Suprapubic skin (tissue), 4 donors: ENCODE results near the gene NOL7. TPM values are rescaled to one million over a fixed set of nuclear protein-coding genes. Genes with fewer than 3 reads are reported as not detected.

Source experiments
- DNase-seq, 2 donors: peaks; one replicate each; pipeline ENCODE4 v3.0.0-alpha.2; 2019; ENCODE audit warnings: low spot score in 2 of 2
- H3K27ac ChIP-seq: fragments of 200-600 bp; sonication (generic); one replicate; pipeline ENCODE4 v1.5.1; 2019
- H3K27me3 ChIP-seq: fragments of 200-600 bp; sonication (generic); one replicate; pipeline ENCODE4 v1.5.1; 2019
- H3K36me3 ChIP-seq: fragments of 200-600 bp; sonication (generic); one replicate; pipeline ENCODE4 v1.5.1; 2019
- H3K4me1 ChIP-seq: fragments of 200-600 bp; sonication (generic); one replicate; pipeline ENCODE4 v1.5.1; 2019
- H3K4me3 ChIP-seq: fragments of 200-600 bp; sonication (generic); one replicate; pipeline ENCODE4 v1.5.1; 2019; ENCODE audit warnings: mild to moderate bottlenecking
- H3K9me3 ChIP-seq: fragments of 200-600 bp; sonication (generic); one replicate; pipeline ENCODE4 v1.5.1; 2019
- EP300 ChIP-seq: sonication (generic); formaldehyde crosslinking; IDR thresholded peaks from one replicate; pipeline ENCODE4 v1.6.1; 2017; ENCODE audit warnings: antibody characterized with exemption
- POLR2A ChIP-seq, 2 donors: fragments of 450-650 bp; IDR thresholded peaks; one replicate each; pipeline ENCODE4 v1.6.1; 2017; ENCODE audit warnings: antibody characterized with exemption in 2 of 2, mild to moderate bottlenecking in 2 of 2, moderate library complexity in 2 of 2
- POLR2AphosphoS5 ChIP-seq, 3 donors: sonication (generic); formaldehyde crosslinking; IDR thresholded peaks; one replicate each; pipeline ENCODE4 v1.6.1; 2017; ENCODE audit warnings: antibody characterized with exemption in 3 of 3
- WGBS: methylation state at CpG from one replicate; pipeline ENCODE4 v1.1.5; 2018; 5-methylcytosine and 5-hydroxymethylcytosine counted together
- total RNA-seq, 4 donors: library from RNA; depleted of rRNA; stranded (reverse); fragments of >200 nt; gene quantifications; one replicate each; pipeline ENCODE4 v1.1.0, GENCODE V29; 2016
- TF ChIP-seq, protein P1 (sequence below), 2 donors: fragments of 200-600 bp in 1 of 2; fragments of 450-650 bp in 1 of 2; sonication (generic) in 1 of 2; IDR thresholded peaks; one replicate each; pipeline ENCODE4 v1.5.1; 2016 to 2019; ENCODE audit warnings: antibody characterized with exemption in 2 of 2, mild to moderate bottlenecking in 1 of 2, moderate library complexity in 1 of 2

The NOL7 gene
- total RNA-seq, 4 donors from 2014 or later: 38.6 to 48.0 (median 42.0) TPM

GRCh38 chr6:13624871-13625288 lies 9.7 kb downstream of the NOL7 start:
- no peak overlapping the region for H3K27ac ChIP-seq
- no peak for DNase-seq
- H3K36me3 ChIP-seq: peaks cover 86% of the 10 kb centered on the region
- H3K4me3 ChIP-seq: no peak overlapping the region
- TF ChIP-seq, protein P1, sequence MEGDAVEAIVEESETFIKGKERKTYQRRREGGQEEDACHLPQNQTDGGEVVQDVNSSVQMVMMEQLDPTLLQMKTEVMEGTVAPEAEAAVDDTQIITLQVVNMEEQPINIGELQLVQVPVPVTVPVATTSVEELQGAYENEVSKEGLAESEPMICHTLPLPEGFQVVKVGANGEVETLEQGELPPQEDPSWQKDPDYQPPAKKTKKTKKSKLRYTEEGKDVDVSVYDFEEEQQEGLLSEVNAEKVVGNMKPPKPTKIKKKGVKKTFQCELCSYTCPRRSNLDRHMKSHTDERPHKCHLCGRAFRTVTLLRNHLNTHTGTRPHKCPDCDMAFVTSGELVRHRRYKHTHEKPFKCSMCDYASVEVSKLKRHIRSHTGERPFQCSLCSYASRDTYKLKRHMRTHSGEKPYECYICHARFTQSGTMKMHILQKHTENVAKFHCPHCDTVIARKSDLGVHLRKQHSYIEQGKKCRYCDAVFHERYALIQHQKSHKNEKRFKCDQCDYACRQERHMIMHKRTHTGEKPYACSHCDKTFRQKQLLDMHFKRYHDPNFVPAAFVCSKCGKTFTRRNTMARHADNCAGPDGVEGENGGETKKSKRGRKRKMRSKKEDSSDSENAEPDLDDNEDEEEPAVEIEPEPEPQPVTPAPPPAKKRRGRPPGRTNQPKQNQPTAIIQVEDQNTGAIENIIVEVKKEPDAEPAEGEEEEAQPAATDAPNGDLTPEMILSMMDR (IDR thresholded peaks at IDR 0.05): peak in 1 of 2 donors; percentile 37
- no peak for TF ChIP-seq POLR2A (IDR thresholded peaks at IDR 0.05)
- 68% methylated on average over 4 of the region's 4 CpGs for WGBS
- H3K27me3 ChIP-seq: no peaks in the 10 kb centered on the region
- no peaks in the 10 kb centered on the region for H3K4me1 ChIP-seq
- H3K9me3 ChIP-seq: no peaks in the 10 kb centered on the region

GRCh38 chr6:13629459-13630116 lies 14.5 kb downstream of the NOL7 start:
- DNase-seq: no peak
- H3K9me3 ChIP-seq: no peaks in the 10 kb centered on the region
- peaks cover 68% of the 10 kb centered on the region for H3K36me3 ChIP-seq
- H3K4me3 ChIP-seq: no peak overlapping the region
- no peaks in the 10 kb centered on the region for H3K27me3 ChIP-seq
- no peak overlapping the region for H3K27ac ChIP-seq
- WGBS: 73% methylated on average over 4 of the region's 4 CpGs
- no peaks in the 10 kb centered on the region for H3K4me1 ChIP-seq
- no peak for TF ChIP-seq POLR2A (IDR thresholded peaks at IDR 0.05)
- TF ChIP-seq, protein P1 (IDR thresholded peaks at IDR 0.05): no peak
- TF ChIP-seq POLR2AphosphoS5 (IDR thresholded peaks at IDR 0.05): no peak
- TF ChIP-seq EP300: no peak

GRCh38 chr6:13630499-13630898 lies 15.4 kb downstream of the NOL7 start:
- TF ChIP-seq, protein P1 (IDR thresholded peaks at IDR 0.05): no peak
- TF ChIP-seq POLR2AphosphoS5 (IDR thresholded peaks at IDR 0.05) (no peak), EP300 (no peak), POLR2A (IDR thresholded peaks at IDR 0.05) (no peak)
- H3K9me3 ChIP-seq: no peaks in the 10 kb centered on the region
- no peak overlapping the region for H3K27ac ChIP-seq
- H3K27me3 ChIP-seq: no peaks in the 10 kb centered on the region
- DNase-seq: no peak
- H3K36me3 ChIP-seq: peaks cover 59% of the 10 kb centered on the region
- H3K4me3 ChIP-seq: no peak overlapping the region
- H3K4me1 ChIP-seq: no peaks in the 10 kb centered on the region
- WGBS: 100% methylated on average over 1 of the region's 1 CpG

DNA sequence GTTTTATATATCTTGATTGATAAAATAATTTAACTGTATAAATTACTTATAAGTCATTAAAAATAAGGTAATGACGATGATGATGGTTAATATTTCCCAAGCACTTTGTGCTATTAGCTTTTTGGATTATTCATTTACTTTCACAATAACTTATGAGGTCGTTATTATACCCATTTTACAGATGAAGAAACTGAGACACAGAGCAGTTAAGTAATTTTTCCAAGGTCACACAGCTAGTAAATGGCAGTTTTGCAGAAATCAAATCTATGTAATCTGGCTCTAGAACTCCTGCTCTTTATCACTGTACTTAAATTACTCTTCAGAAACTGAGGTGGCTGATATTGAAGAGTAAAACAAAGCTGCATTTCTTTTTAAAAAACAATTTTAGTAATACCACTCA lies 18.2 kb downstream of the NOL7 start:
- peaks cover 3% of the 10 kb centered on the region for H3K4me1 ChIP-seq
- H3K4me3 ChIP-seq: no peak overlapping the region
- TF ChIP-seq, protein P1 (IDR thresholded peaks at IDR 0.05): no peak
- TF ChIP-seq POLR2A (IDR thresholded peaks at IDR 0.05) (no peak), POLR2AphosphoS5 (IDR thresholded peaks at IDR 0.05) (no peak), EP300 (no peak)
- no peaks in the 10 kb centered on the region for H3K9me3 ChIP-seq
- peaks cover 55% of the 10 kb centered on the region for H3K36me3 ChIP-seq
- 97% methylated on average over 2 of the region's 2 CpGs for WGBS
- DNase-seq: no peak
- no peaks in the 10 kb centered on the region for H3K27me3 ChIP-seq
- H3K27ac ChIP-seq: no peak overlapping the region

GRCh38 chr6:13635948-13636658 lies 21.0 kb downstream of the NOL7 start:
- Histone ChIP-seq H3K27me3 (no peaks in the 10 kb centered on the region), H3K27ac (no peak overlapping the region), H3K36me3 (peaks cover 43% of the 10 kb centered on the region), H3K4me1 (peaks cover 3% of the 10 kb centered on the region), H3K4me3 (no peak overlapping the region), H3K9me3 (no peaks in the 10 kb centered on the region)
- TF ChIP-seq POLR2AphosphoS5 (IDR thresholded peaks at IDR 0.05): no peak
- TF ChIP-seq, protein P1 (IDR thresholded peaks at IDR 0.05): no peak
- TF ChIP-seq POLR2A (IDR thresholded peaks at IDR 0.05): no peak
- no peak for TF ChIP-seq EP300
- WGBS: 73% methylated on average over 4 of the region's 4 CpGs
- DNase-seq: no peak
